H1 (cell line): Measurements from ENCODE around the gene UBE2V1. TPM values are rescaled to one million over a fixed set of nuclear protein-coding genes. Genes with fewer than 3 reads are reported as not detected.

ENCODE experiments used
- CHD2 ChIP-seq: IDR thresholded peaks from 2 replicates; pipeline ENCODE4 v1.6.1; 2012; ENCODE audit warnings: low read length, improper control_type of control experiment
- GABPA ChIP-seq: IDR thresholded peaks from 2 replicates; pipeline ENCODE4 v1.6.1; 2011; ENCODE audit warnings: mild to moderate bottlenecking, low read length, moderate library complexity, borderline replicate concordance; ENCODE audit not compliant: insufficient read depth
- HDAC2 ChIP-seq, 2 experiments: fragments of 300-600 bp in 1 of 2; sonication (generic) in 1 of 2; IDR thresholded peaks; 2 replicates each; pipeline ENCODE4 v1.6.1; 2011 to 2012; ENCODE audit warnings: low read depth in 2 of 2, low read length in 2 of 2, mild to moderate bottlenecking in 2 of 2, moderate library complexity in 2 of 2, borderline replicate concordance in 1 of 2, inconsistent platforms in 1 of 2
- polyA plus RNA-seq, 7 experiments: library from polyadenylated mRNA; depleted of rRNA in 3 of 7; stranded (reverse) in 5 of 7; unstranded in 2 of 7; fragments of >200 nt in 5 of 7; fragments of 200-250 nt in 2 of 7; gene quantifications; 1 replicate in 5 of 7; 2 replicates in 1 of 7; 4 replicates in 1 of 7; pipeline versions ENCODE4 v1.2.1 to v1.2.3, GENCODE V29; 2011 to 2013; ENCODE audit warnings: missing spikeins in 2 of 7, mixed read lengths in 2 of 7
- total RNA-seq: library from RNA; stranded (reverse); fragmentation: NEBNext Ultra II Directional; extraction: Animal tissue kit (Norgen Biotek cat#: 25700); gene quantifications from 2 replicates; pipeline ENCODE4 v1.2.1, GENCODE V29; 2021

The UBE2V1 gene
- total and polyA plus RNA-seq, 2 of the 8 experiments (the other 6 are each of a cell fraction or from before 2014, with no cell fraction given) = 141 to 184 TPM

DNA sequence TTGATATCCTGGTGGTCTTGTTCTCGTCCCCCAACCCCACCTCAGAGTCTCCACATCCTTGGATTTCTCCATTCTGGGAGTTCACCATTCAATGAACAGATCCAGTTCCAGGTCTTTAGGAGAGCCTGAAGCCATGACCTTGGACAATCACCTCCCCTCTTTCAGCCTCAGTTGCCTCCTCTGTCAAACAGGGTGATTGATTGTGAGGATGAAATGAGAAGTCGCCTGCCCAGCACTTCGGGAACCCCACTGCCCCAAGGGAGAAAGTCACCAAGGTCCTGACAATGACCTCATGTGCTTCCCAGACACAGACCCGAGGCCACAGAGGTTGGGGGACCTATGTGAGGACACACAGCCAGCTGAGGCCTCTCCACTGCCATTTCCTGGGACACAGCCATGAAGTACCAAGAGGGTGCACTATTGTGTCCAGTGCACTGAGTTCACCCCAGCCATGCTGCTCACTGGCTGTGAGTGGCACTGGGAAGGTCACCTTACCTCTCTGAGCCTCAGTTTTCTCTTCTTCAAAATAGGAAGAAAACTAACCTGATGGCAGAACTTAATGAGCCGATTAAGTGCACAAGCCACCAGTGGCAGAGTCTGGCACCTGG lies 68.5 kb downstream of the UBE2V1 start (continued):
- no peak for TF ChIP-seq HDAC2 (IDR thresholded peaks at IDR 0.05; ENCODE audit: borderline replicate concordance in 1 of 2, low read depth in 2 of 2, low read length in 2 of 2)
- TF ChIP-seq CHD2 = no peak
- no peak for TF ChIP-seq GABPA
- TF ChIP-seq, all 59 proteins: peak for 0
